Activated CD4-positive, alpha-beta memory T cell treated with anti-CD3 and anti-CD28 coated beads, Interleukin-2, amount 10 ng/mL, durations not matched to agents 7 days and 5 days (primary cell): Measurements from ENCODE around the gene MBD3L5. TPM values are rescaled to one million over a fixed set of nuclear protein-coding genes. Genes with fewer than 3 reads are reported as not detected.
A peak's percentile ranks its signal among the peaks of the same experiment; 100 is the strongest.
"Not testable (repeated sequence)": the region's sequence is repeated elsewhere in the genome, so short reads cannot be mapped to it uniquely, and the experiment has no call there.

ENCODE experiments used
- CTCF ChIA-PET: fragments of 350-600 bp; sonication (Branson Sonifier 250); formaldehyde crosslinking; loops from one replicate; lab custom pipeline; 2021; ENCODE audit warnings: antibody characterized with exemption, inconsistent platforms; lab: Charles Lee
- POLR2A ChIA-PET: fragments of 350-600 bp; sonication (Branson Sonifier 250); formaldehyde crosslinking; loops from one replicate; lab custom pipeline; 2021; ENCODE audit warnings: antibody characterized with exemption; lab: Charles Lee
- DNase-seq: peaks from one replicate; pipeline ENCODE4 v3.0.0-alpha.2; 2020
- H3K27ac Mint-ChIP-seq: one replicate; pipeline ENCODE4 v1.8.0; 2021; ENCODE audit warnings: mild to moderate bottlenecking, mixed read lengths
- H3K27me3 Mint-ChIP-seq: one replicate; pipeline ENCODE4 v1.8.0; 2021; ENCODE audit warnings: mixed read lengths
- H3K36me3 Mint-ChIP-seq: one replicate; pipeline ENCODE4 v1.8.0; 2021; ENCODE audit warnings: low read depth, mixed read lengths
- H3K4me1 Mint-ChIP-seq: one replicate; pipeline ENCODE4 v1.8.0; 2021; ENCODE audit warnings: mixed read lengths
- H3K4me3 Mint-ChIP-seq: one replicate; pipeline ENCODE4 v1.8.0; 2021; ENCODE audit warnings: mild to moderate bottlenecking, mixed read lengths
- H3K9me3 Mint-ChIP-seq: one replicate; pipeline ENCODE4 v1.8.0; 2021; ENCODE audit warnings: mixed read lengths
- total RNA-seq, 2 experiments: library from RNA; stranded (reverse); gene quantifications; one replicate each; pipeline ENCODE4 v1.2.3, GENCODE V29; 2021

MBD3L5 gene
- total RNA-seq, 2 experiments from 2014 or later = not detected

DNA sequence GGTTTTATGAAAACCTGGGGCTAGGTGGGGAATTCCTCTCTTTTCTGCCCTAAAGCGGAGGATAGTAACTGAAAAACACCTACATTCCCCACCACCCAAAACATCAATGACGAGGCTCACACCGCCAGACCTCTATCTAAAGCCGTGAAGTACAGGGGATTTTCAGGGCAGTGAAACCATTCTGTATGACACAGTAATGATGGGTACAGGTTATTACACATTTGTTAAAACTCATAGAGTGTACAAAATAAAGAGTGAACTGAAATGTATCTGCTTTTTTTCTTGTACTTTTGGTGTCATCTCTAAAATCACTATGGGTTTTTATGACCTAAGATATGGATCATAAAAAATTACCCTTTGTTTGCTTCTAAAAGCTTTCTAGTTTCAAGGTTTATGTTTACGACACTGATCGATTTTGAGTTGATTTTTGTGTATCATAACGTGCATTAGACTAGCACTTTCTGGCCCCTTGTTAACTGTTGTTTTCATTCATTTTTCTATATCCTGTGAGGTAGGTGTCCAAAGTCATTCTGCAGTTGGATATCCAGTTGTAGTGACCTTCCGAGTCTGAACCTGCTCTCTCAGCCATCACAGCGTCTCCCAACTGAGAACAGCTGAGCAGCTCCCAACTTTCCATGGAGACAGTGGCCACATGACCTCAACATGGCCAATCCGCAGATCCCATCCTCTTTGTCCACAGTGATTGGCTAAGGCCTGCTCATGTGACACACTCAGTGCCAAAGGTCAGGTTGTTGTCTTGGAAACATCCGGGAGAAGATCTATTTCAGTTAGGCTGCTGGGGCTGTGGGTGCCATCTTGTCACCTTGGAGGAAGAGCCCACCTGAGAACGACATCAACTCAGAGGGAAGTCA is 19.4 kb upstream of the MBD3L5 start:
- no peak overlapping the region for H3K4me3 Mint-ChIP-seq
- CTCF ChIA-PET = no interaction called here
- no peak overlapping the region for H3K27ac Mint-ChIP-seq
- POLR2A ChIA-PET = no interaction called here
- no peaks in the 10 kb centered on the region for H3K27me3 Mint-ChIP-seq
- H3K9me3 Mint-ChIP-seq = peaks cover 8% of the 10 kb centered on the region
- no peaks in the 10 kb centered on the region for H3K36me3 Mint-ChIP-seq
- no peak for DNase-seq
- H3K4me1 Mint-ChIP-seq = peaks cover 31% of the 10 kb centered on the region

GRCh38 chr19:7013678-7014077 is 16.7 kb upstream of the MBD3L5 start:
- H3K4me1 Mint-ChIP-seq = peaks cover 29% of the 10 kb centered on the region
- no peak overlapping the region for H3K4me3 Mint-ChIP-seq
- peaks cover 5% of the 10 kb centered on the region for H3K9me3 Mint-ChIP-seq
- DNase-seq = no peak
- H3K27me3 Mint-ChIP-seq = no peaks in the 10 kb centered on the region
- H3K36me3 Mint-ChIP-seq = no peaks in the 10 kb centered on the region
- ChIA-PET CTCF (interaction anchor here (1.2 kb wide), 1 partner anchor 86 kb away, joined by 4 read pairs; no protein-coding TSS in a partner anchor), POLR2A (interaction anchor here (0.7 kb wide), 1 partner anchor 57 kb away, joined by 3 read pairs; no protein-coding TSS in a partner anchor)
- peak overlapping the region; percentile 32 for H3K27ac Mint-ChIP-seq

DNA sequence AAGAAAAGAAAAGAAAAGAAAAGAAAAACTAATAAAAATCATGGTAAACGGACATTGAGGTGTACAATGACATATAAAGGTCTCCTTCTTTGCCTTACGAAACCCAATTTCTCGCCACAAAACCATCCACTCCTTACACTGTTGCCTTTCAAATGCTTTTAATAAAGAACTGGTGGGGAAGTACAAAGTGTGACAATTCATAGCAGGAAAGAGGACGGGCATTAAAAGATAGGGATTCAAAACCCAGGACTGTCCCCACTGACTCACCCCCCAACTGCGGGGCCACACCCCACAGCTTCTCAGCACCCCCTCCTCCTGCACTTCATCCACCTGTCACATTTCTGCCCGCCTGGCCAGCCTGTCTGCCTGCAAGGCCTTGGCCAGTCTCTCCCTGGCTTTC is 11.6 kb upstream of the MBD3L5 start:
- ChIA-PET CTCF (no interaction called here), POLR2A (no interaction called here)
- Mint-ChIP-seq H3K9me3 (no peaks in the 10 kb centered on the region), H3K27ac (no peak overlapping the region), H3K4me3 (no peak overlapping the region), H3K27me3 (no peaks in the 10 kb centered on the region), H3K4me1 (peaks cover 2% of the 10 kb centered on the region), H3K36me3 (no peaks in the 10 kb centered on the region)
- no peak for DNase-seq

- H3K27me3 Mint-ChIP-seq, POLR2A ChIA-PET, DNase-seq, CTCF ChIA-PET, H3K27ac Mint-ChIP-seq, H3K4me3 Mint-ChIP-seq, H3K36me3 Mint-ChIP-seq, H3K4me1 Mint-ChIP-seq, H3K9me3 Mint-ChIP-seq: not testable (repeated sequence)
Measured at GRCh38 chr19:7021331-7021730, 9.0 kb upstream of the MBD3L5 start, which contains the start of gene MBD3L2B. Gene MBD3L2B (minus strand): TSS chr19:7021431. CDS start chr19:7021397, 34 bp downstream.

GRCh38 chr19:7028790-7029189 is 1.6 kb upstream of the MBD3L5 start:
- H3K9me3 Mint-ChIP-seq, H3K27ac Mint-ChIP-seq, POLR2A ChIA-PET, H3K36me3 Mint-ChIP-seq, H3K4me1 Mint-ChIP-seq, DNase-seq, H3K27me3 Mint-ChIP-seq, H3K4me3 Mint-ChIP-seq, CTCF ChIA-PET: not testable (repeated sequence)

- CTCF ChIA-PET, DNase-seq, H3K27me3 Mint-ChIP-seq, POLR2A ChIA-PET, H3K36me3 Mint-ChIP-seq, H3K27ac Mint-ChIP-seq, H3K9me3 Mint-ChIP-seq, H3K4me1 Mint-ChIP-seq, H3K4me3 Mint-ChIP-seq: not testable (repeated sequence)
Measured at GRCh38 chr19:7040079-7040478, 9.7 kb downstream of the MBD3L5 start, which contains the start of gene MBD3L4. Gene MBD3L4 (minus strand): TSS chr19:7040179. CDS start chr19:7040144, 35 bp downstream.

- DNase-seq, POLR2A ChIA-PET, H3K9me3 Mint-ChIP-seq, H3K27ac Mint-ChIP-seq, H3K36me3 Mint-ChIP-seq, H3K4me1 Mint-ChIP-seq, H3K27me3 Mint-ChIP-seq, CTCF ChIA-PET, H3K4me3 Mint-ChIP-seq: not testable (repeated sequence)
Measured at GRCh38 chr19:7041563-7041962, 11.2 kb downstream of the MBD3L5 start.

DNA sequence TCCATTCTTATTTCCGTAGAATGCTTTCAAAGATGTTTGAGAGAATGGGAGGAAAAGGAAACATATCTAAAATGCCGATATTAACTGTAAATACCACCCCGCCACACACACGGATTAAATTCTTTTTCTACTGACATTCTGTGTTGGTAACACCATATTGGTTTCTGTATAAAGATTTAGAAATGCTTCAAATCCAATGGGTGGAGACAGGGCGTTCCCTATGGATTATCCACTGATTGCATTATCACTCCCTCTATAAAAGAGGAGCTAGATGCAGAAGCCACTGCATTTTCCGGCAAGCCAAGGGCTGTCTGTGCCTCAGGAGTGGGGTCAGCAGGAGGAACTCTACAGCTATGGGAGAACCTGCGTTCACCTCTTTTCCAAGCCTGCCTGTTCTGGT is 18.6 kb downstream of the MBD3L5 start, which contains the start of gene MBD3L2:
Gene MBD3L2, plus strand, starts transcription at position 301 of the 400 bp plus-strand sequence. Its CDS starts 53 bp downstream, at position 354.
- DNase-seq, H3K27ac Mint-ChIP-seq, POLR2A ChIA-PET, H3K27me3 Mint-ChIP-seq, H3K36me3 Mint-ChIP-seq, H3K4me1 Mint-ChIP-seq, H3K9me3 Mint-ChIP-seq, CTCF ChIA-PET, H3K4me3 Mint-ChIP-seq: not testable (repeated sequence)

DNA sequence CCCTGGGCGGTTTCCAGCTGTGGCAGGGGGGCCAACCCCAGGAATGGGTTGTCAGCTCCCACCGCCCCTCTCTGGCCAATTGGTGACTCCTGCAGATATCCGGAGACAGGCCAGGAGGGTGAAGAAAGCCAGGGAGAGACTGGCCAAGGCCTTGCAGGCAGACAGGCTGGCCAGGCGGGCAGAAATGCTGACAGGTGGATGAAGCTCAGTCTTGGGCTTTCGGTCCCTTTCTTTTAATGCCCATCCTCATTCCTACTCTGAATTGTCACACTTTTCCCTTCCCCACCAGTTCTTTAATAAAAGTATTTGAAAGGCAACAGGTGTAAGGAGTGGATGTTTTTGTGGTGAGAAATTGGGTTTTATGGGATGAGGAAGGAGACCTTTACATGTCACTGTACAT is 21.0 kb downstream of the MBD3L5 start:
- H3K9me3 Mint-ChIP-seq, H3K4me3 Mint-ChIP-seq, H3K27me3 Mint-ChIP-seq, H3K36me3 Mint-ChIP-seq, CTCF ChIA-PET, H3K4me1 Mint-ChIP-seq, DNase-seq, H3K27ac Mint-ChIP-seq, POLR2A ChIA-PET: not testable (repeated sequence)

DNA sequence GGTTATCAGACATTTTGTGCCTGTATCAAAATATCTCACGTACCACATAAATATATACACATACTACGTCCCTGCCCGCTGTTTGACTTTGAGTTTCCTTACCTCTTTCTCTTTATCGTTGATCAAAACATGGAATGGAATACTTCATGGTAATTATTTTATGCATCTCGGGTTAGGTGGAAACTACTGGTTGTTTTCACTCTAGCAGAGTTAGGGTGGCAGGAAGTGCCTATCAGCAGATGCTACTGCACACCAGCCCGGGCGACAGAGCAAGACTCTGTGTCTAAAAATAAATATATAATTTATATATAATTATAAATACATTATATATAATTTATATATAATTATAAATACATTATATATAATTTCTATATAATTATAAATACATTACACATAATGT is 22.5 kb downstream of the MBD3L5 start:
- H3K27me3 Mint-ChIP-seq, H3K4me3 Mint-ChIP-seq, H3K4me1 Mint-ChIP-seq, H3K9me3 Mint-ChIP-seq, DNase-seq, POLR2A ChIA-PET, H3K36me3 Mint-ChIP-seq, CTCF ChIA-PET, H3K27ac Mint-ChIP-seq: not testable (repeated sequence)

DNA sequence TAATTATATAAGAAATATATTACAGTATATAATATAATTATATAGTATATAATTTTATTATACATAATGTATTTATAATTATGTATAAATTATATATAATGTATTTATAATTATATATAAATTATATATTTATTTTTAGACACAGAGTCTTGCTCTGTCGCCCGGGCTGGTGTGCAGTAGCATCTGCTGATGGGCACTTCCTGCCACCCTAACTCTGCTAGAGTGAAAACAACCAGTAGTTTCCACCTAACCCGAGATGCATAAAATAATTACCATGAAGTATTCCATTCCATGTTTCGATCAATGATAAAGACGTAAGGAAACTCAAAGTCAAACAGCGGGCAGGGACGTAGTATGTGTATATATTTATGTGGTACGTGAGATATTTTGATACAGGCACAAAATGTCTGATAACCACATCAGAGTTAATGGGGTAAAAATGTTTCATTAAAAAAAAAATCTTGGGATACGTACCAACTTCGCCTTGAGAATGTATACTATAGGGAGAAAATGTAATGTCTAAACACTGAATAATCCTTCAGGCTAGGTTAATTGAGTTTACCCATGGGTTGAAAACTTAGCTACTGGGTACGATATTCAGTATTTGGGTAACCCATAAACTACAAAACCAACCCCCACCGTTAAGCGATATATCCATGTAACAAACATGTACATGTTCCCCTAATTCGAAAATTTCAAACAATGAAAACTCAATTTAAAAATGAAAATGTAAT is 24.4 kb downstream of the MBD3L5 start:
- H3K9me3 Mint-ChIP-seq, H3K36me3 Mint-ChIP-seq, H3K4me1 Mint-ChIP-seq, POLR2A ChIA-PET, DNase-seq, H3K27me3 Mint-ChIP-seq, CTCF ChIA-PET, H3K27ac Mint-ChIP-seq, H3K4me3 Mint-ChIP-seq: not testable (repeated sequence)

GRCh38 chr19:7055679-7056078 is 25.3 kb downstream of the MBD3L5 start:
- H3K27ac Mint-ChIP-seq, POLR2A ChIA-PET, H3K9me3 Mint-ChIP-seq, CTCF ChIA-PET, DNase-seq, H3K4me1 Mint-ChIP-seq, H3K4me3 Mint-ChIP-seq, H3K27me3 Mint-ChIP-seq, H3K36me3 Mint-ChIP-seq: not testable (repeated sequence)

DNA sequence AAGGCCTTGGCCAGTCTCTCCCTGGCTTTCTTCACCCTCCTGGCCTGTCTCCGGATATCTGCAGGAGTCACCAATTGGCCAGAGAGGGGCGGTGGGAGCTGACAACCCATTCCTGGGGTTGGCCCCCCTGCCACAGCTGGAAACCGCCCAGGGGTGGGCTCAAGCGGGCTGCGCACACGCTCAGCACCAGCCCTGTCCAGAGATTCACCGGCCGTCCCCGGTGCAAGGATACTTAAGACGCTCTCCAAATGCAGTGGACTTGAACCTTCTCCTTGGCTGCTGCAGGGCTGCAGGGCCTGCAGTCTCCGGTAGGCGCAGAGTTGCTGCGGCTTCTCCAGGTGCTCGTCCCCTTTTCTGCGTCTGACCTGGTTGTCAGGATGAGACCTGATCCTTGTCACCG is 26.0 kb downstream of the MBD3L5 start:
- H3K36me3 Mint-ChIP-seq, H3K4me3 Mint-ChIP-seq, H3K4me1 Mint-ChIP-seq, H3K27me3 Mint-ChIP-seq, H3K9me3 Mint-ChIP-seq, DNase-seq, CTCF ChIA-PET, POLR2A ChIA-PET, H3K27ac Mint-ChIP-seq: not testable (repeated sequence)
